GM19438 (cell line): ENCODE data around the gene QSOX2.

Experiments used
- ATAC-seq: cut with Tn5 transposase; IDR thresholded peaks from one replicate; pipeline ENCODE4 v1.9.1; 2021; ENCODE audit warnings: low read depth; ENCODE audit not compliant: unreplicated experiment

Gene QSOX2

GRCh38 chr9:136194540-136194939, 51.1 kb downstream of the QSOX2 start:
- no peak for ATAC-seq

- no peak for ATAC-seq
These were observed 51.7 kb downstream of the QSOX2 start for GRCh38 chr9:136193891-136194279.

GRCh38 chr9:136193127-136193890, 52.3 kb downstream of the QSOX2 start:
- no peak for ATAC-seq

DNA sequence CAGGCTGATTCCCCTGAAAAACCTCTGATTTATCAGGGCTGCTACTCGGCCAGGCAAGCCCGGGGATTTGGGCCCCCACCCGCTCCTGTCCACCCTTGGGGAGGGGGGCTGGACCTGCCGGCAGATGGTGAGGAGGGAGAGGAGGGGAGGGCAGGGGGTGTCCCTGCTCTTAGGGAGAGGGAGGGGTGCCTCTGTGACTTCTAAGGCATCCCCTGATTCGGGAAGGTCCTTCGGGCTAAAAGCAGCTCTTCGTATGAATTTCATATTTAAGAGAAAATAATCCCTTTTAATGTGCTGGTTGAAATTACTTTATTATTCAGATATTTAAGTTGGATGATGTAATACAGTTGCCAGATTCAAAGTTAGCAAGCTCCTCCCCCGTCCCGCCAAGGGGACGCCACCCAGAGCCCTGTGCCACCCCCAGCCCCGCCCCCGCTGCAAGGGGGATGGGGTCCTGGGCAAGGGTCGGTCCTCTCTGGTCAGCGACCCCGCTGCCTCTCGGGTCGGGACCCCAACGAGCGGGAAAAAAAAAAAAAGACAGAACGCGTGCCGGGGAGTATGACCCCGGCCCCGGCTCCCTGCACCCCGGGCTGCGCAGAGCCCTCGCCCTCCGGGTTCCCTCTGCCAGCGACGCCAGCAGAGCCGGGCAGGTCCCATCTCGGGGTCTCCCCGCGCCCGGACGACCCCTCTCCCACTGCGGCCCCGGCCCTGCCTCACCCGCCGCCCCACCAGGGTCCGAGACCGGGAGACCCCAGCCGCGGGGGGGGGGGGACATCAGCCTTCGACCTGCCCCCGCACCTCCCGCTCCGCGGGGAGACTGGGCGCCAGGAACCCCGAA, 53.1 kb downstream of the QSOX2 start:
- ATAC-seq, result no peak

- ATAC-seq, result no peak
These were observed 53.7 kb downstream of the QSOX2 start for GRCh38 chr9:136191960-136192286.

DNA sequence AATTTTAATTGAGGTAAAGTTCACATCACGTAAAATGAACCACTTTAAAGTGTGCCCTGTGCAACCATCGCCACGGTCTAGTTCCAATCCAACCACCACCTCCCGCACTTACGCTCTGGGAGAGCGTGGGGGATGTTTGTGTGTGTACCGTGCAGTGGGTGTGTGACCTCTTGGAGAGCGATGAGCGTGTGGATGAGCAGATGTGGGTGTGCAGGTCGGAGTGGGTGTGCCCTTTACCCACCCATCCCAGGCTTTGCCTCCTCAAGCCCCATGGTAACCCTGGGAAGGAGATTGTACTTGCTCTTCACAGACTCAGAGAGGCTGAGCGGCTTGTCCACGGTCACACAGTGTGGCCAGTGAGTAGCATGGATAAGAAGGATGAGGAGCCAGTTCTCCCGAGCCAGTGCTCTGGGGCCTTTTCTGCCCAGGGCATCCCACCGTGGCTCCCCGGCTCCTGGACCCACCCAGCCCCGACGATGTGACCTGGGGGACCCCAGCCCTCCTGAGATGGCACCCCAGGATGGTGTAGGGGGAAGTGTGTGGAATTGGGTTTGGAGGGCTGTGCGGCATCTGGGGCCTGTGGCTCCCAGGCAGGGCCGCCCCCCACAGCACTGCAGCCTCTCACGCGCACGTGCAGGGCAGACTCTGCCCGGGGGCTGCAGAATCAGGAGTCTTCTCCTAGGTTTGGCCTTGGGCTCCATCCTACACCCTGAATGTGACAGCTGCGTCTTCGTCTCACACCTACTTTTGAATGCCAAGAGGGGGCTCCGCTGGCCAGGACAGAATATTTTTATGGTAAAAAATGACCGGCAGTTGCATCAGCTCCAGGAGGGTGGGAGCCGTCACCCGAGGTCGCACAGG, 54.3 kb downstream of the QSOX2 start:
- no peak for ATAC-seq

- ATAC-seq, result no peak
These were observed 55.0 kb downstream of the QSOX2 start for GRCh38 chr9:136190656-136191055.

DNA sequence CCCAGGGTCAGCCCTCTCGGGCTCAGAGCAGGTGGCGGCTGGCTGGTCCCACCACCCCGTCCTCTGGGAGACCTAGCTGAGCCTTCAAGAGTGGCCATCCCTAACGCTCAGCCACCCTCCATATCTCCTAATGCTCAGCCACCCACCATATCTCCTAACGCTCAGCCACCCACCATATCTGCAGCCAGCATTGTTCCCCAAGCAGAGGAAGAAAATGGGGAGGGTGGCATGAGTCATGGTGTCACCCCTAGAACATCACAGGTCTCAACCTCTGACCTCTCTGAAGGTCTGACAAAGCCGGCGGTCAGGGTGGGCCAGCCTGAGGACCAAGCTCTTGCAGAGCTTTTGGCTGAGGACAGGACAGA, 55.4 kb downstream of the QSOX2 start:
- no peak for ATAC-seq

GRCh38 chr9:136189394-136190236, 56.0 kb downstream of the QSOX2 start:
- ATAC-seq, result no peak

DNA sequence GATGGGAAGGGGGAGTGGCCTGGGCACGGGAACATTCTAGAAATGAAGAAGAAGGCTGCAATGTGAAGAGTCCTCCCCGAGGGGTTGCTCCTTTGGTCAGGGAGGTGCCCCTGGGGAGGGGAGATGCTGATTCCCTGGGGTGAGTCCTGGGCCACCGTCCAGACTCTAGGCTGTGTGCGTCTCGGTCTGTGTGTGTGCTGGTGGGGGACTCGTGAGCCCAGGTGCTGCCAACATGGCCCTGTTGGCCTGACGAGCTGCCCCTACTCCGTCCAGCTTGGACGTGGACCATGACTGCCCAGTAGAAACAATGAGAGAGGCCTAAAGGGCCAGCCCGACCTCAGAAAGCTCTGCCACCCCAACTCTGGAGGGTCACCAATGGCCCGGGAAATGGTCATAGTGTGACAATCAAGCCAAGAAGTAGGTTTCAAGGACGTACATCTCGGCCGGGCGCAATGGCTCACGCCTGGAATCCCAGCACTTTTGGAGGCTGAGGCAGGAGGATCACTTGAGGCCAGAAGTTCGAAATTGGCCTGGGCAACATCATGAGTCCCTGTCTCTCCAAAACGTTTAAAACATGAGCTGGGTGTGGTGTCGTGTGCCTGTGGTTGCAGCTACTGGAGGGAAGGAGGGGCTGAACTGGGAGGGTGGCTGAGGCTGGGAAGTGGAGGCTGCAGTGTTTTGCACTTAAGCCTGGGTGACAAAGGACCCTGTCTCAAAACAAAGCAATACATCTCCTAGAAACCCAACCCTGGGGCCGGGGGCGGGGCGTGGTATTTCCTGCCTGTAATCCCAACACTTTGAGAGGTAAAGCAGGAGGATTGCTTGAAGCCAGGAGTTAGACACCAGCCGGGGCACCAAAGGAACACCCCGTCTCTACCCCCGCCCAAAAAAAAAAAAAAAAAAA, 57.7 kb downstream of the QSOX2 start:
- no peak for ATAC-seq

DNA sequence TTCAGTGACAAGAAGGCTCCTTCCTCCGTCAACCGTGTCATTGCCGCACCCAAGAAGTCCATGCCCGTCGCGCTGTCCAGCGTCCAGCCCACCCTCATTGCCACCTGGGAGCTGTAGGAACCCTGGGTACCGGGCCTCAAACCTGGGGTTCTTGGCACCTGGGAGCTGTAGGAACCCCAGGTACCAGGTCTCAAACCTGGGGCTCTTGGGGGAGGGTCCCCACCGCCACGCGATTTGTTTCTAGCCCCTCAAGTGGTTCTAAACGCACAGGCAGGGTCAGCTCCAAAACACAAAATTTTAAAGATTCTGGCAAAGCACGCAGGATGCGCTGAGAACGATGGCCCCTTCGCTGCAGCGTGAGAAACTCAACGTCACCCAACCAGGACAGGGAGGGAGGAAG, 58.4 kb downstream of the QSOX2 start:
- ATAC-seq, result no peak

GRCh38 chr9:136186386-136186785, 59.2 kb downstream of the QSOX2 start:
- no peak for ATAC-seq

GRCh38 chr9:136185596-136186366, 59.8 kb downstream of the QSOX2 start:
- ATAC-seq, result no peak

- no peak for ATAC-seq
These were observed 60.5 kb downstream of the QSOX2 start for GRCh38 chr9:136185066-136185465.

- ATAC-seq, result no peak
These were observed 62.7 kb downstream of the QSOX2 start for GRCh38 chr9:136182850-136183422.

DNA sequence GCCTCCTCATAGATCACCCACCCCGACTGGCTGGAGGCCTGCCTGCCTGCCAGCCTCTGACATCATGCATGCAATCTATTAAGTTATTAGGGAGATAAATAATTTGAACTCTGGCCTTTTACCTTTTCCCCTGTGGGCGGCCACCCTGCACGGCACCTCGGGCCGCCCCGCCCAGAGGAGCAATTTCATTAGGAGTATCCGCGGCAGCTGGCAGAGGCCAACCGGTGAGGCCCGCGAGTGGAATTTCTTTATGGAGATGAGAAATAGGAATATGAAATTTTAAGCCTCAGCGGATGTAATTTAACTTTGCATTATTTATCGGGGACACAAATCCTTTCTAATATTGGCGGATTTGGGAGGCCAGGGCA, 63.2 kb downstream of the QSOX2 start:
- ATAC-seq, result no peak

DNA sequence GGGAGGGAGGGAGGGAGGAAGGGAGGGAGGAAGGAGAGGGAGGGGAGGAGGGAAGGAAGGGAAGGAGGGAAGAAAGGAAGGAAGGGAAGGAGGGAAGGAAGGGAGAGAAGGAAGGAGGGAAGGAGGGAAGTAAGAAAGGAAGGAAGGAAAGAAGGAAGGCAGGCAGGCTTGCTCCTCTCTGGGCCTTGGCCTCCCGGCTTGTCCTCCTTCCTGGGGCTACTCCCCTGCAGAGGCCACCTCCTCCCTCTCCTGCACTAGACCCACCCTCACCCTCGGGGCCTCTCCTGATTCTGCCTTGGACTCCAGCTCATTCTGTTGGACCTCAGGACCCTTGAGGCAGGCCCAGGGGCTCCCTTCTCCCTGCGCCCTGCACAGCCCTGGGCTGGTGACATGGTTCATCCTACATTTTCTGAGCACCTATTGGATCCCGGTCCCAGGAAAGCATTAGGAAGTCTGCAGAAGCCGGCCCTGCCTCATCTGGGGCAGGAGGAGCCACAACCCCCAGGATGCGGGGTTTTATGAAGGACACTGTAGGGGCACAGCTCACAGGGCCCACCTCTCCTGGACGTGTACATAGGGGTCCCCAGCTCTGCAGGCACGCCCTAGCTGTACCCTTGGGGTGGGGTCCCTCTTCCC, 63.7 kb downstream of the QSOX2 start:
- no peak for ATAC-seq

- ATAC-seq, result no peak
These were observed 65.0 kb downstream of the QSOX2 start for GRCh38 chr9:136180586-136180985.
